ENCODE data around the gene PRR5L.

Gene PRR5L

DNA sequence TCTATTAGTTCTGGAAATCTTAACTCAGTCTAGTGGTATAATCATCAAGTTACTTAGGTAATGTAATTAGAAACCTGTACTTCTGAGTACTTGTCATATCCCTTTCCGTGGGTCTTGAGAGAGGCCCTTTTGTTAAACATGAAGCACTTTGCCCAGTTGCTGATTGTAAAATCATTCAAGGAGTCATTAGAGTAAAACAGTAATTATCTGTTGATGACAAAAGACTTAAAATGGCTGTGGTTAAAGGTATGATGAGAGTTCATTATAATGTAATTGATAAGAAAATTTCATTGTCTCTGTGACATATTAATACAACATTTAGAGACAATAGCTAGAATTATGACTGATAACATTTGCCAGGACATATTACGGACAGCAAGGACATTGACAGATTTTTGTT is 34.3 kb downstream of the PRR5L start:
- no peak overlapping the region for H3K27ac ChIP-seq
- H3K9me3 ChIP-seq (ENCODE audit: severe bottlenecking) = no peaks in the 10 kb centered on the region
- no peak overlapping the region for H3K4me3 ChIP-seq (ENCODE audit: low read depth, low read length)
- H3K27me3 ChIP-seq (ENCODE audit: insufficient read depth, low read depth, severe bottlenecking) = no peaks in the 10 kb centered on the region
- no peak for DNase-seq
- TF ChIP-seq, protein P1, sequence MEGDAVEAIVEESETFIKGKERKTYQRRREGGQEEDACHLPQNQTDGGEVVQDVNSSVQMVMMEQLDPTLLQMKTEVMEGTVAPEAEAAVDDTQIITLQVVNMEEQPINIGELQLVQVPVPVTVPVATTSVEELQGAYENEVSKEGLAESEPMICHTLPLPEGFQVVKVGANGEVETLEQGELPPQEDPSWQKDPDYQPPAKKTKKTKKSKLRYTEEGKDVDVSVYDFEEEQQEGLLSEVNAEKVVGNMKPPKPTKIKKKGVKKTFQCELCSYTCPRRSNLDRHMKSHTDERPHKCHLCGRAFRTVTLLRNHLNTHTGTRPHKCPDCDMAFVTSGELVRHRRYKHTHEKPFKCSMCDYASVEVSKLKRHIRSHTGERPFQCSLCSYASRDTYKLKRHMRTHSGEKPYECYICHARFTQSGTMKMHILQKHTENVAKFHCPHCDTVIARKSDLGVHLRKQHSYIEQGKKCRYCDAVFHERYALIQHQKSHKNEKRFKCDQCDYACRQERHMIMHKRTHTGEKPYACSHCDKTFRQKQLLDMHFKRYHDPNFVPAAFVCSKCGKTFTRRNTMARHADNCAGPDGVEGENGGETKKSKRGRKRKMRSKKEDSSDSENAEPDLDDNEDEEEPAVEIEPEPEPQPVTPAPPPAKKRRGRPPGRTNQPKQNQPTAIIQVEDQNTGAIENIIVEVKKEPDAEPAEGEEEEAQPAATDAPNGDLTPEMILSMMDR (IDR thresholded peaks at IDR 0.05; ENCODE audit: low read depth, low read length) = no peak
- H3K36me3 ChIP-seq = no peaks in the 10 kb centered on the region

DNA sequence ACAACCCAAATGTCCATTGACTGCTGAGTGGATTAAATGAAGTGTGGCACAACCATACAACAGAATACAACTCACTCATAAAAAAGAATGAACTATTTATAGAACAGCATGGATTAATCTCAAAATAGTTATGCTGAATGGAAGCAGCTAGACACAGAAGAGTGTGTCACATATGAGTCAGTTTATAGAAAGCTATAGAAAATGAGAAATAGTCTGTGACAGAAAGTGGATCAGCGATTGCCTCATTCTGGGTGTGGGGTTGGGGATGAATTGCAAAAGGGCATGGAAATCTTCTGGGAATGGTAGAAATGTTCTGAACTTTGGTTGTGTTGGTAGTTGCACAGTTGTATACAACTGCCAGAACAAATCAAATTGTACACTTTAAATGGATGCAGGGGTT is 37.4 kb downstream of the PRR5L start:
- Histone ChIP-seq H3K9me3 (ENCODE audit: severe bottlenecking) (no peaks in the 10 kb centered on the region), H3K27ac (no peak overlapping the region), H3K27me3 (ENCODE audit: insufficient read depth, low read depth, severe bottlenecking) (no peaks in the 10 kb centered on the region), H3K4me3 (ENCODE audit: low read depth, low read length) (no peak overlapping the region), H3K36me3 (no peaks in the 10 kb centered on the region)
- TF ChIP-seq, protein P1 (IDR thresholded peaks at IDR 0.05; ENCODE audit: low read depth, low read length) = no peak
- no peak for DNase-seq

DNA sequence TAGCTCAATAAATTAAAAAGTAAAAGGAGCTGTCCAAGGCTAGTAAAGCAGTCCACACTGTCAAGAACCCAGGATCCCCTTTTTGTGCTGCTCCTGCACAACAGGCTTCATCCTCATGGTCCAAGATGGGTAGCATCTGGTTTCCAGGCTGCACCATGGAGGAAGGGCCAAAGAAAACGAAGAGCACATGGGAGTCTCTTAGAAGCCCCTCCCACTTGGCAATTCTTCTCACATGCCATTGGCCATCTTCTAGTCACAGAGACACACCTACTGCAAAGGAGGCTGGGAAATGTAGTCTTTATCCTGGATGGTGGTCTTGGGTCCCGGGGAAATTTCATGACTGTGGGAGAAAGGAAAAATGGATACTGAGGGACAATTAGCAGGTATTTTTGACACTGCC is 37.8 kb downstream of the PRR5L start:
- TF ChIP-seq, protein P1 (IDR thresholded peaks at IDR 0.05; ENCODE audit: low read depth, low read length) = no peak
- Histone ChIP-seq H3K27me3 (ENCODE audit: insufficient read depth, low read depth, severe bottlenecking) (no peaks in the 10 kb centered on the region), H3K36me3 (no peaks in the 10 kb centered on the region), H3K27ac (no peak overlapping the region), H3K4me3 (ENCODE audit: low read depth, low read length) (no peak overlapping the region), H3K9me3 (ENCODE audit: severe bottlenecking) (no peaks in the 10 kb centered on the region)
- no peak for DNase-seq

DNA sequence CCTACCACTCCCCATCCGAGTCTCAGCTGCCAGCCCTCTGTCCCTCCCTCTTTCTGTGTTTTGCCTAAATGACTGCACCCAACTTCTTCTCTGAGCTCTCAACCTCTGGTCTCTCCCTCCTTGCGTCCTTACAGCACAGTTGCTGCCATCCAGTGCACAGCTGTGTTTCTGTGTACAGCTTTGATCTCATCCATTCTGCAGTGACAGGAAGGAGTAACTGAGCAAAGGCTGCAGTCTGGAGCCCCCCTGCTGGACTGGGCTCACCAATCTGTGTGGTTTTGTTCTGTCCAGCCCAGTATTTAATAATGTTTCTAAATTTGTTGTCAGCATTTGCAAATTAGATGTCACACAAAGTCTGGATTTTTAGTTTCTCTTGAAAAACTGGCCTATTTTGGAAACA is 43.8 kb downstream of the PRR5L start:
- TF ChIP-seq, protein P1 (IDR thresholded peaks at IDR 0.05; ENCODE audit: low read depth, low read length) = no peak
- Histone ChIP-seq H3K36me3 (no peaks in the 10 kb centered on the region), H3K9me3 (ENCODE audit: severe bottlenecking) (no peaks in the 10 kb centered on the region), H3K4me3 (ENCODE audit: low read depth, low read length) (no peak overlapping the region), H3K27ac (no peak overlapping the region), H3K27me3 (ENCODE audit: insufficient read depth, low read depth, severe bottlenecking) (no peaks in the 10 kb centered on the region)
- DNase-seq = no peak

DNA sequence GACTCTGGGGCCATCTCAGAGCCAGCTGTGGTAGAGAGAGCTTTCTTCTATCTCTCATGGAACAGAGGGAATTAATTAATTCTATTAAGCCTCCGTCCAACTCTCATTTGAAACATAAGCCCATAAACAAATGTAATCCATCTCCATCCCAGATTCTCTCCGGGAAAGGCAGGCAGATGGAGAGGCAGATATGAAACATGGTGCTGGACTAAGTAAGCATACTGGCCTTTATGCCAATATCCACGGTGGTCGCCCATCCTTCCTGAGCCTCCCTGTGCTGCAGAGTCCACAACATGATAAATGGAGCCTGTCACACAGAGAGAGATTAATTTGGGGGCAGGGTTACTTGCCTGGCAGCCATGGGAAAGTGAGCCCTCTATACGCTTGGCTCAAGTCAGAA is 44.8 kb downstream of the PRR5L start:
- DNase-seq = peak; percentile 38
- H3K36me3 ChIP-seq = no peaks in the 10 kb centered on the region
- H3K27ac ChIP-seq = no peak overlapping the region
- TF ChIP-seq, protein P1 (IDR thresholded peaks at IDR 0.05; ENCODE audit: low read depth, low read length) = no peak
- H3K4me3 ChIP-seq (ENCODE audit: low read depth, low read length) = no peak overlapping the region
- no peaks in the 10 kb centered on the region for H3K9me3 ChIP-seq (ENCODE audit: severe bottlenecking)
- H3K27me3 ChIP-seq (ENCODE audit: insufficient read depth, low read depth, severe bottlenecking) = no peaks in the 10 kb centered on the region

DNA sequence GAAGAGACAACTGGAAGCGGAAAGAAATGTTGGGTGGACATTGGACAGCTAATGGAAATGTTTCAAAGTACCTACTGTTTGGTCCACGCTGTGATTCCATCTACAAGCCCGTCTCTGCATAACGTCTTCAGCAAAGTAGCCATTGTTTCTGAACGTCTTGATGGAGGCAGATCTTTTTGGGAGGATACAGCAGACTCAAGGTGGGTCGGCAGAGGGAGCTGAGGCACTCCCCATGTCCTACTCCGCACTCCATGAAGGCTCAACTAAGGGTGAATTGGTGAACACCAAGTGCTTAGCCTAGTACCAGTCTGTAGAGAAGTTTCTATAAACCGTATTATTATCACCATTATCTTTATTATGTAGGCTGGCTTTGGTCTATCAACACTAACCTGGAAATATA is 45.8 kb downstream of the PRR5L start:
- no peak for DNase-seq
- Histone ChIP-seq H3K27me3 (ENCODE audit: insufficient read depth, low read depth, severe bottlenecking) (no peaks in the 10 kb centered on the region), H3K9me3 (ENCODE audit: severe bottlenecking) (no peaks in the 10 kb centered on the region), H3K4me3 (ENCODE audit: low read depth, low read length) (no peak overlapping the region), H3K27ac (no peak overlapping the region), H3K36me3 (no peaks in the 10 kb centered on the region)
- TF ChIP-seq, protein P1 (IDR thresholded peaks at IDR 0.05; ENCODE audit: low read depth, low read length) = no peak

All from WERI-Rb-1 (cell line).